HG02610 (cell line): ENCODE results near the gene AQR.
"Not testable (repeated sequence)": the region's sequence is repeated elsewhere in the genome, so short reads cannot be mapped to it uniquely, and the experiment has no call there.

Experiments
- ATAC-seq: cut with Tn5 transposase; IDR thresholded peaks from one replicate; pipeline ENCODE4 v1.9.1; 2021; ENCODE audit warnings: mild to moderate bottlenecking, moderate library complexity; ENCODE audit not compliant: unreplicated experiment

Gene AQR

DNA sequence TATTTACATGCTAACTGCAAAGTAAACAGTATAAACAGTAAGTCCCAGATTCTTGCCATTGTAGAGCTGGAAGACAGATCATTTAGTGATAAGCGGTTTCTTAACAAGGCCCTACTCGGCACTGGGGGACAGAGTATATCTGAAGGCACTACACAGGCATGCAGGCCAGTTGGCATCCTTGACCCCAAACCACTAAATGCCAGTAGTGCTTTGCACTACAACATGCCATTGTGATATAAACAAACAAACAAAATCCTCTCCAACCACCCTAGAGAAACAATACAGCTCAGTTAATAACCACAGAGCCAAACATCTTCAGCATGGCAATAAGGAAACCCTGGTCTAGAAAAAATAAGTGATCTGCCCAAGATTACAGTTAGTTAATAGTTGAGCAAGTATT is 5.3 kb downstream of the AQR start:
- ATAC-seq = no peak

DNA sequence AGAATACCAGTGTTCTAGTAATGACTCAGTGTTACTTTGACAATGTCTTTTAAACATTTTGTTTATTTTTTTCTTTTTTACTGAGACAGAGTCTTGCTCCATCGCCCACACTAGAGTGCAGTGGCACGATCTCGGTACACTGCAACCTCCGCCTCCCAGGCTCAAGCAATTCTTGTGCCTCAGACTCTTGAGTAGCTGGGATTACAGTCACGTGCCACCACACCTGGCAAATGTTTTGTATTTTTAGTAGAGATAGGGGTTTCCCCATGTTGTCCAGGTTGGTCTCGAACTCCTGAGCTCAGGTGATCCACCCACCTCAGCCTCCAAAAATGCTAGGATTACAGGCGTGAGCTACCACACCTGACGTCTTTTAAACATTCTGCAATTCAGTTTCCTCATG is 15.7 kb downstream of the AQR start:
- no peak for ATAC-seq

DNA sequence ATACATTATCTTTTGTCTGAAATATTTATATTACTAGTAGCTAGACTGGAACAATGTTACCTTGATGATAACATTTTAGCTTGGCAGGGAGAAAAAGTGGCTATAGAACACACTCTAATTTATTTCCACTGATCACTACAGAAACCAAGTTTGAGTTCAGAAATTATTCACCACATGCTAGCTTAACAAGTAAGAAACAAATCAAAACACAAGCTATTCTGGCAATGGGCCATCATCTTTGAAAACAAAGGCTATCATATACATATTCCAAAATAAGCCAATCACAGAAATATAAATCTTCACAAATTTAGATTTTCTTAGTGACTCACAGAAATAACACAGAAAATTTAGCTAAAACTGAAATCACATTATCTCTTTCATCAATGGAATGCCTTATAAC is 17.1 kb downstream of the AQR start:
- ATAC-seq = no peak

DNA sequence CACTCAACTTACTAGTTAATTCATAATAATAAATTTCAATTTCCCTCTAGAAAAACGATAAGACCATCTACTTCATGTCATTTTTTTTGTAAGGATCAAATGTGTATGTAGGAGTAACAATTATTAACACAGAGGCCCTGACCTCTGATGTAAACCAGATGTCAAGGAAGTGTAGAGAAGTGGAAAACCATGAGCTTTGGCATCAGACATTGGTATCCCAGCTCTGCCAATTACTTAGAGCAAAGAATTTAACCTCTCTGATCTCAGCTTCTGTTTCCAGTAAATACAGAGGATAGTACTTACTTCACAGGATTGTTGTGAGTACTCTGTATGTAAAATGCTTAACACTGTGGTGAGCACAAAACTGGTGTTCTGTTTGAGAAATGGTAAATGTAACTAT is 17.5 kb downstream of the AQR start:
- no peak for ATAC-seq

DNA sequence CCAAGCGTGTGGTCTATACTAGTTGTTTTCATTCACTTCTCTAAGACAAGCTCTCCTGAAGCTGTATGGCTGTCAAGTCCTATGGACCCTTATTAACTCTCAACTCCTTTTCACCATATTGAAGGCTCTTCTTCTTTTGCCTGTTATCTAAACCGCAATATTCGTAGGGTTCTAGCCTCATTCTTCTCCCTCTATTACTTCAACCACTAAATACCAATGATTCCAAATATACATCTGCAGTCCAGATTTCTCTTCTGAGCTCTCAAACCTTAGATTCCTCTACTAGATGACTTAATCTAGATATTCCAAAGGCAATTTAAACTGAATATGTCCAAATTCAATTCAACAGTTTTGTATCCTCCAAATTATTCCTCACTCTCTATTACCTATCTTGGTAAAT is 24.6 kb downstream of the AQR start:
- no peak for ATAC-seq

DNA sequence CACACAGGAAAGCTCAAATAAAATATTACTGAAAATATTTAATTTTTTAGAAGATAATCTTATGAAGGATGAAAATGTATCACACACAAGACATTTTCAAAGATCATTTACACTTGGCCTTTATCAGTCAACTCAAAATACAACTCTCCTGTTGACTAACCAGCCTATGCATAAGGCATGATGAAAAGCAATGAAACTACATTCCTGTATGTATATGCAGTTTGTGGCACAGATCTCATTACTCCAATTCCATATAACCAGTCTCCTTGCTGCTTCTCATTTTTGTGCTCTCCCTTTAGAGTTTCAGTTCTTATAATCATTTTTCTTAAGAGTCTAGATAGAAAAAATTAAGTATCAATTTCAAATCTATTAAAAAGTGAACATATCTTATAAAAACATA is 25.8 kb downstream of the AQR start:
- ATAC-seq = no peak

DNA sequence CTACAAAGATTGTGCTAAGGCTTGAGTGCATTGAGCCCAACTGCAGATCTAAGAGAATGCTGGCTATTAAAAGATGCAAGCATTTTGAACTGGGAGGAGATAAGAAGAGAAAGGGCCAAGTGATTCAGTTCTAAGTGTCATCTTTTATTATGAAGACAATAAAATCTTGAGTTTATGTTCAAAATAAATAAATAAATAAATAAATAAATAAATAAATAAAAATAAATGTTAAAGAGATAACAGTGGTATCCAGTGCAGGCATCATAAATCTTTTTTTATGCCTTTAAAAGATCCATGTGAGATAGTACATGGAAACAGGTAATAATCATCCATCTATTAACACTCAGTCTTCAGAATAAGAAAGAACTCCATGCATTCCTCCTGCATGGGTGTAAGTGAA is 26.3 kb downstream of the AQR start:
- ATAC-seq = not testable (repeated sequence)

DNA sequence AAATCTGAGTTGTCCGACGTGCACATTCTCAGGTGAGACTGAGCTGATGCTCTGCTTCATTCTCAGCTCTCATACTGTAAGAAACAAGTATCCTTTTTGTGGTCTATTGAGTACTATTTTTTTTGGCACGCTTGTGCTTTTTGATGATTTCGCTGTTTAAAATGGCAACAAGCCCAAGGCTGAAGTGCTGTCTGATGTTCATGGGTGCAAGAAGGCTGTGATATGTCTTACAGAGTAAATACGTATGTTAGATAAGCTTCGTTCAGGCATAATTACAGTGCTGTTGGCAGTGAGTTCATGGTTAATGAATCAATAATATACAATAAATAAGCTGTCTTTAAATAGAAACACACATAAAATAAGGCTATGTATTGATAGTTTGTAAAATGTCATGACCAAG is 27.2 kb downstream of the AQR start:
- ATAC-seq = no peak

DNA sequence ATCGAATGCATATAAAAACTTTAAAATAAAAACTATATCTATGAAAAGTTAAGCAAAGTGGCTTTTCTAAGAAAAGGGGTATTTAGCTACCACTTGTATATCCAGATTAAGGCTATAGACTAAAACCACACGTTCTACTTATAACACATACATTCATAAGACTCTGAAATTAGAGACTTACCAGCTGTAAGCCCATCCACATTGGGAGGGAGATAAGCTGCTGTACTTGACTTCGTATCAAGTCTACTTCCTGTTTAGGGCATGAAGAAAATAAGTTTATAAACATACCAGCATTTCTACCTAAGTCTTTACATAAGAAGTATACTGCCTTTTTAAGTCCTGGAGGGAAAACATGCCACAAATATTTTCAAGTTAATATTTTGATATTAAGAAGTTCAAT is 27.7 kb downstream of the AQR start:
- no peak for ATAC-seq

DNA sequence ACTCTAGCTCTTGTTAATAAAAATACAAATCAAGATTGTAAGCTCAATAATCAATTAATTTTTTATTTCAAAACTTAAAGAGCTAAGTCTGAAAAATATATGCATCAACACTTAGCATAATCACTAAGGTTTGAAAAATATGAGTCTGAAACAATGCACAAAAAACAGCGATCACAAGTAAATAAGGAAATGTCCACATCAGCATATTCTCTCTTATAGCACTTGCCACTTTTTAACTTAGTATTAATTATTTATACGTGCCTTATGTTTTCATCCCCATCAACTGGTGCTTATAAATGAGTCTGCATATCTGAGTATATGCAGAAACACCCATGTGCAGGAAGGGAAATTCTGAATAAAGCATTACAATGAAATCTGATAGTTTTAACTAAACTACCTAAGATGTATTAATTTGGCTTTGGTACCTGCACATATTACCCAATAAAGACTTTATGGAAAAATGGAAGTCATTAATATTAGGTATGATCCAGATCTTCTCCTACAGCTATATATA is 28.3 kb downstream of the AQR start:
- no peak for ATAC-seq

DNA sequence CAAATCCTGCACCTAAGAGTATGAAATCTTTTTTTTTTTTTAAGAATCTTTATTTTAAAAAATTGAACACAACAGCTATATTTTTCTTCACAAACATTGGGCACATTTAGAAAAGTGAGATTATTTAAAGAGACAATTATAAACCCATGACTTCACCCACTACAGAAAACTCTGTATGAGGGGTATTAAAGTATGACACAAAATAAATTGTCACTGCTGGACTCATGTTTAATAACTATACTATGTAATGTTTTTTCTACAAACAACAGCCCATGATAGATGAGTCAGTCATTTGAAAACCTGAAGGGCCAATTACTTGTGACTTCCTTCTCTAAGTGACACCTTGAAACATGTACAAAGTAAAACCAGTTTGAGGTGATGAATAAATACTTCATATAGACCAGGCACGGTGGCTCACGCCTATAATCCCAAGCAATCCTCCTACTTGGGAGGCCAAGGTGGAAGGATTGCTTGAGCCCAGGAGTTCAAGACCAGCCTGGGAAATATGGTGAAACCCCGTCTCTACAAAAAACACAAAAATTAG is 36.0 kb downstream of the AQR start:
- ATAC-seq = no peak

DNA sequence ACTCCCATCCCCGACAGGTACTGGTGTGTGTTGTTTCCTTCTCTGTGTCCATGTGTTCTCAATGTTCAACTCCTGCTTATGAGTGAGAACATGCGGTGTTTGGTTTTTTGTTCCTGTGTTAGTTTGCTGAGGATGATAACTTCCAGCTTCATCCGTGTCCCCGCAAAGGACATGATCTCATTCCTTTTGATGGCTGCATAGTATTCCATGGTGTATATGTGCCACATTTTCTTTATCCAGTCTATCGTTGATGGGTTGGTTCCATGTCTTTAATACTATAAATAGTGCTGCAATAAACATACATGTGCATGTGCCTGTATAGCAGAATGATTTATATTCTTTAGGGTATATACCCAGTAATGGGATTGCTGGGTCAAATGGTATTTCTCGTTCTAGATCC is 41.2 kb downstream of the AQR start:
- ATAC-seq = not testable (repeated sequence)

DNA sequence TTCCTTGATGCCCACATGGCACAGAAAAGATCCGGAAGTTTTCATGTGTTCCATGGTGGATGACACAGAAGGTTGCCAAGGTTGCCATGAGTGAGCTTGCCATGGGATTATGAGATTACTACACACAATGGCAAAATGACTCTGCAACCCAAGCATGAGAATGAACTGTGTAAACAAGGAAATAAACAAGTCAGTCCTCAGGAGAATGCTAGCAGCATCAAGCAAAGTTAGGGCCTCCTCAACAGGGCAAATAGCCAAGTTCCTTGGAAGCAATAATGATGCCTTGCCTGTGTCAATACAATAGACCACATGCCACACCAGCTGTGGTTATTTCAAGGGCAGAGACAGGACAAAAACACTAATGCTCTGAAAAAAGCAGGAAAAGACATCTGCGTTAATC is 41.8 kb downstream of the AQR start:
- no peak for ATAC-seq

DNA sequence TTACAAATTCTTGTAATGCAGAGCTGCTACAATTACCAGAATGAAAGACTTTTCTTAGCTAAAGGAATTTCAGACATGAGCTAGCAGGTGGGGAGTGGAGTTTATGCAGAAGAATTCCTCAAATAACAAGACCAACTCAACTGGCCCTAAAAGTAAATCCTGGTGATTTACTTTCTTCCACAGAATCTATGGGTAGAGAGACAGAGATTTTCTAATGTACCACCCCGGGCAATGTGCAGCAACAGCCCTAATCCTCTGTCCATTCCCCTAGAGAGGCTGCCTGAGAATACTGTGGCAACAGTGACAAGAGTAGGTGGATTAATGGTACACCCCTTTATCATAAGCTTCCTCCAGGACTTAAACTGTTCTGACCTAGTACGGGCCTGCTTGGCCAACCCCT is 55.2 kb downstream of the AQR start:
- no peak for ATAC-seq

DNA sequence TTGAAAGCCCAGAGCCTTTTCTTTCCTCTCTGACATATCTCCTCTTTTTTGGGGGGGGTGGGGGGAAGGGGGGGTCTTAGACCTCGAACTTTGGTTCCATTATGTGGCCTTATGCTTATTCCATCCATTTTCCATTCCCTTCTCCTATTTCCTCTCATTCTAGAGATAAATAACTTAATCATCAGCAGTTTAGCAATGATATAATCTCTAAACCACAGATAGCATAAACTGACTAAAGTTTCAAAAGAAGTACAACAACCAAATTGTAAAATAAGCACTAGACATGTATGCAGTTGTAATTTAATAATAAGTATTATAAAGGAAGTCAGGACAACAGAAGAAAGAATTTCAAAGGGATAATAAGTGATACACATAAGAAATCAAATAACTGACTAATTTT is 64.5 kb downstream of the AQR start:
- no peak for ATAC-seq

DNA sequence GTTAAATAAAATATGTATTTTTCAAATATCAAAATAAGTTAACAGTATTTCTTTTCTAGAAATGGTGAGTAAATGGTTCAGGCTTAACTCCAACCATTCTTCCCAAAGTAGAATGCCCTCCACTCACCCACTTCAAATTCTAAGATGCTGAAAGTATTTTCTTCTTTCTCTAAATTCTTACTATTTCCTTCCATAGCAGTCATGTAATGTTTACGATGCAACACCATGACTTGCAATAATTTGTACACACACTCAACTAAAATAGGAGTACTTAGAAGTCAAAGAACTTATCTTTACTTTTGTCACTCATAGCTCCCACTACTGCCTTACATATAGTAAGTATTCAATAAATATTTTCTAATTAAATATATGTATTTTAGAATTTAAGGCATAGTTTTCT is 65.0 kb downstream of the AQR start:
- ATAC-seq = no peak

DNA sequence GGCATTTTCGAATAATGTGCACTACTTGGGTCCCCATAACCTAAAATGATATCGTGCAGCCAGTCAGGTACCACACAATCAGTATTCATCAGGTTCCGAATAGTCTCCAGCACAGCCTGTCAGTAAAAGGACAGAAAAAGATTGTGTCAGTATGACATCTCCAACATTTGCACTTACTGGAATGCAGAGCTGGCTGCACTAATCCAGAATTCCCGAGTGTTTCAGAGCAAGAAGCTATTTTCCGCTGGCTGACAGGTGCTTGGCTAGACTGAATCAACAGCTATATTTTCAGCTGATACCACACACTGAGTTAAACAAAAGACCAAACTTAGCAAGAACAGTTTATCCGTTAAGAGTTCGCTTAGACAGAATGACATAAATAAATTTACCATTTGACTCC is 68.8 kb downstream of the AQR start:
- ATAC-seq = no peak

DNA sequence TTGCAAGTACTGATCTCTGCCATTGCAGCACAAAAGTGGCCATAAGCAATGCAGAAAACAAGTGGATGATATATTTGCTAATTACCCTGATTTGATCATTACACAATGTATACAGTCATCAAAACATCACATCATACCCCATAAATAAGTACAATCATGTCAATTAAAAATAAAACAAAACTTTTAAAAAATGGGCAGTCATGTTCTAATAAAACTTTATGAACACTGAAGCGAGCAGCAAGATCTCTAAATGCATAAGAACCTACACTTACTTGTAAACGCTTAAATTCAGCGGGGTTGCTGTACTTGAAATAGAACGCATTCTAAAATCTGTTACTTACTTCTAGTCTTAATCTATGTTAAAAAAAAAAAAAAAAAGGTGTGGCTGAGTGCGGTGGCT is 73.4 kb downstream of the AQR start:
- no peak for ATAC-seq

DNA sequence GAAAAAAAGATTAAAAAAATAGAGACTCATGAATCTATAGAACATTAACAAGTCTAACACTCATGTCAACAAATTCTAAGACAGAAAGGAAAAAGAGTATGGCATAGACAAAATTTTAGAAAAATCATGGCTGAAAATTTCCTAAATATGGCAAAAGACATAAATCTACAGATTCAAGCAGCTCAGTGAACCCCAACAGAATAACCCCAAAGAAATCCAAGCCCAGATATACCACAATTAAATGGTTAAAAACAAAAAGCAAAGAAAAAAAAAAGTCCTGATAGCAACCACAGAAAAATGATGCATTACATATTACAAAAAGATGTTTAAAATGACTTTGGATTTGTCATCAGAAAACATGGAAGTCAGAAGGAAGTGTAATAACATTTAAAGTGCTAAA is 75.6 kb downstream of the AQR start:
- ATAC-seq = no peak

DNA sequence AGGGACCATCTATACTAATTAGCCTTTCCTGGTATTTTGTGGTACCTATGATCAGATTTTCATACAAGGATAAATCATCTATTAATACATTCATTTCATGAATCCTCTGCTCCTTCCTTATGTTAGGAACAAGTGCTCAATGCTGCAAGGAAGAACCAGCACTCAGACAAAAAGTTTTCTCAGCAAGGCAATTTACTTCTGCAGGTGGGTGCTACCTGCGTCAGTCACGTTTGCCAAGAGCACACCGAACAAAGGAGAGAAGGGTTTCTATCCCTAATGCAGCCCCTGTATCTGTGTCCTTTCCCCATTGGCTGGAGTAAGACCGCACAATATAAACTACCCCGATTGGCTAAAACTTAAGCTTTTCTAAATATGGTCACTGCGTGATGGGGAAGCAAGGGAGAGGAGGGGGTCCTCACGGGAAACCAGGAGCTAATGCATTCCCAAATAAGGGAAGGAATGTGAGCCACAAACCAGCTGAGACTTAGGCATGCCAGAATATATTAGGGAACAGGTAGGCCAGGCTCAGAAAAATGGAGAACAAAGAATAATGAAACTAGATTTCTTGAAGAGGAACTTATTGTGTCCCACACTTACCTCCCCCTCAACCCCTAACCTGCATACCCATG is 76.5 kb downstream of the AQR start:
- ATAC-seq = no peak

DNA sequence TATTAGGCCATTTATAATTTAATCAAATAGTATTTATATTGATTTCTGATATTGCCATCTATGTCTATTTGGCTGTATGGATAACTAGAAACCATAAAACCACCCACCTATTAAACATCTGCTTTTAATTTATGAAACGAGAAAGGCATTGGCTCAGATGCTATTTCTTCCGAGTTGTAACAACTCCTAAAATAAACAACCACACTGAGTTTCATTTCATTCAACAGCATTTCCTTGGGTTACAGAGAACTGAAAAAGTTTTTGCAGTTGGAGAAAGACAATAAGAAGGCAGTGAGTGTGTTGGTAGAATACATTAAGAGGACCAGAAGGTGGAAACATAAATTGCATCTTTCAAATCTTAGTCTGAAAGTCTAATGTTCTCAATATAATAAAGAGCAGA is 79.1 kb downstream of the AQR start:
- ATAC-seq = no peak

DNA sequence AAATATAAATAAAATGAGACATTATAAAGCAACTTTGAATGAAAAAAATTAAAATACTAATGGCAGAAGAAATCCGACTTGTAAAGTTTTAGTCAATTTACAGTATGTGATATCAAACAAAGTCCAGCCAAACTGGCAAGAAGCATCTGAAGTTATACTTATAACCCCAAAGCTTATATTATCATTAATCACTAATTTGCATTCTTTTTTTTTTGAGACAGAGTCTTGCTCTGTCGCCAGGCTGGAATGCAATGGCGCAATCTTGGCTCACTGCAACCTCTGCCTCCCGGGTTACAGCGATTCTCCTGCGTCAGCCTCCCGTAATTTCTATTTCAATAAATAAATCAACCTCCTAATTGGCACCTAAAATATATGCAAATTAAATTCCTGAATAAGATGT is 80.1 kb downstream of the AQR start:
- ATAC-seq = no peak

DNA sequence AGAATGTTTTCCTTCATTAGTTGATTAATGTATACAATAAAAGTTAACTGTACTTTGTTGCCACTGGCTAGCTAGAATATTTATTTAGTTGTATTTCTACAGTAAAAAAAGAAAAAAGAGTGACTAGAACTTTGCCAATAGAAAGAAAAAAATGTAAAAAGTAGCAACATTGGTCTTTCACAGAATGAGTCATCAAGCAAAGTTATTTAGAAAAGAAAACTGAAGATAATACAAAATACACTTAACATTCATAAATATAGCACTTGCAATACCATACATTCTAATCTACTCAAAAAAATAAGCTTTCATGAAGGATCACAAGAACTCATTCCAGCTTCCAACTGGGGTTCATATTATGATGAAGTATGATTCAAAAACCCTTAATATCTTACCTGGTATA is 83.4 kb downstream of the AQR start:
- ATAC-seq = no peak
